Esophagus muscularis mucosa (tissue), 4 donors: ENCODE measurements around the gene VEPH1.

ENCODE experiments used
- EP300 ChIP-seq: sonication (generic); formaldehyde crosslinking; IDR thresholded peaks from one replicate; pipeline ENCODE4 v1.6.1; 2017; ENCODE audit warnings: antibody characterized with exemption
- POLR2A ChIP-seq: fragments of 450-650 bp; IDR thresholded peaks from one replicate; pipeline ENCODE4 v1.6.1; 2017; ENCODE audit warnings: antibody characterized with exemption, moderate library complexity, mild to moderate bottlenecking, low read depth
- POLR2AphosphoS5 ChIP-seq, 2 donors: sonication (generic); formaldehyde crosslinking; IDR thresholded peaks; one replicate each; pipeline ENCODE4 v1.6.1; 2017; ENCODE audit warnings: antibody characterized with exemption in 2 of 2
- TF ChIP-seq, protein P1 (sequence below), 3 experiments: fragments of 200-600 bp in 2 of 3; fragments of 450-650 bp in 1 of 3; sonication (generic) in 2 of 3; IDR thresholded peaks; one replicate each; pipeline ENCODE4 v1.5.1; 2017 to 2019; ENCODE audit warnings: antibody characterized with exemption in 3 of 3, mild to moderate bottlenecking in 2 of 3, moderate library complexity in 1 of 3

- TF ChIP-seq, protein P1, sequence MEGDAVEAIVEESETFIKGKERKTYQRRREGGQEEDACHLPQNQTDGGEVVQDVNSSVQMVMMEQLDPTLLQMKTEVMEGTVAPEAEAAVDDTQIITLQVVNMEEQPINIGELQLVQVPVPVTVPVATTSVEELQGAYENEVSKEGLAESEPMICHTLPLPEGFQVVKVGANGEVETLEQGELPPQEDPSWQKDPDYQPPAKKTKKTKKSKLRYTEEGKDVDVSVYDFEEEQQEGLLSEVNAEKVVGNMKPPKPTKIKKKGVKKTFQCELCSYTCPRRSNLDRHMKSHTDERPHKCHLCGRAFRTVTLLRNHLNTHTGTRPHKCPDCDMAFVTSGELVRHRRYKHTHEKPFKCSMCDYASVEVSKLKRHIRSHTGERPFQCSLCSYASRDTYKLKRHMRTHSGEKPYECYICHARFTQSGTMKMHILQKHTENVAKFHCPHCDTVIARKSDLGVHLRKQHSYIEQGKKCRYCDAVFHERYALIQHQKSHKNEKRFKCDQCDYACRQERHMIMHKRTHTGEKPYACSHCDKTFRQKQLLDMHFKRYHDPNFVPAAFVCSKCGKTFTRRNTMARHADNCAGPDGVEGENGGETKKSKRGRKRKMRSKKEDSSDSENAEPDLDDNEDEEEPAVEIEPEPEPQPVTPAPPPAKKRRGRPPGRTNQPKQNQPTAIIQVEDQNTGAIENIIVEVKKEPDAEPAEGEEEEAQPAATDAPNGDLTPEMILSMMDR (IDR thresholded peaks at IDR 0.05), result no peak
- TF ChIP-seq POLR2A, result no peak
- no peak for TF ChIP-seq POLR2AphosphoS5 (IDR thresholded peaks at IDR 0.05)
- TF ChIP-seq EP300, result no peak
Measured at GRCh38 chr3:157355276-157355675, 147.9 kb downstream of the VEPH1 start.
